ENCODE measurements around the gene ANKRD39.
A peak's percentile ranks its signal among the peaks of the same experiment; 100 is the strongest.

ANKRD39 gene

GRCh38 chr2:96885432-96886347 lies 27.9 kb upstream of the ANKRD39 start:
- no peak for DNase-seq

GRCh38 chr2:96884299-96885094 lies 26.7 kb upstream of the ANKRD39 start:
- DNase-seq, result no peak

DNA sequence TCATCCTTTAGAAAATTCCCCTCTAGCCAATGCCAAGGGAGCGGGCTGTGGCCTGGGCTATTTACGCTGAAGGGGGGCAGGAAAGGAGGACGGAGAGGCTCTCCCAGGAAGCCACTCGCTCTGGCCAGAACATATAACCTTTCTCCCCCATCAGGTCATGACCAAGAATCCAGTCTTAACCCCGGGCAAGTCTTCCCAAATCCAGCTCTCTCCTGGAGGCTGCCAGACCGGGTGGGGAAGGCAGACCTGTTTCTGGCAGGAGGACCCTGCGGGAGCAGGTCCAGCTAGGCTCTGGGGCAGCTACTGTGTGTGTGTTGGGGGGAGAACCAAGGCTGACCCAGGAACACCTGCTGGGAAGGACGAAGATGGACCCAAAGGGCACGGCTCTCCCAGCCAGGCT lies 25.5 kb upstream of the ANKRD39 start:
- no peak for DNase-seq

DNA sequence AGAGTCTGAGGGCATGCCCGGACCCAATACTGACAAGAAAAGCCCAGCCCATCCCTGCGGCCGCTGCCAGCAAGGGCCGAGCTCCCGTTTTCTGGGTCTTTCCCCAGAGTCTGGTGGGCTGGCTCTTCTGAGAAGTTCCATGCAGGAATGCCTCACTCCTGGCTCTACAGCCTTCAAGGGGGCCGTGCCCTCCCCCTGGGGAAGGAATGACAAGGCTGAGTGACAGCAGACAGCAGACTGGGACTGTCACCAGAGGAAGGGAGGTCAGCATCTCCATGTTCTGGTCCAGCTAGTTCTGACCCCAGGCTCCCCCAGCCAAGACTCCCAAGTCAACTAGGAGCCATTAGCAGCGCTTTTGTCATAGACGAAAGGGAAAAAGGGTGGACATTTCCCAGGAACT lies 25.1 kb upstream of the ANKRD39 start:
- DNase-seq, result no peak

GRCh38 chr2:96882230-96882629 lies 24.4 kb upstream of the ANKRD39 start:
- no peak for DNase-seq

DNA sequence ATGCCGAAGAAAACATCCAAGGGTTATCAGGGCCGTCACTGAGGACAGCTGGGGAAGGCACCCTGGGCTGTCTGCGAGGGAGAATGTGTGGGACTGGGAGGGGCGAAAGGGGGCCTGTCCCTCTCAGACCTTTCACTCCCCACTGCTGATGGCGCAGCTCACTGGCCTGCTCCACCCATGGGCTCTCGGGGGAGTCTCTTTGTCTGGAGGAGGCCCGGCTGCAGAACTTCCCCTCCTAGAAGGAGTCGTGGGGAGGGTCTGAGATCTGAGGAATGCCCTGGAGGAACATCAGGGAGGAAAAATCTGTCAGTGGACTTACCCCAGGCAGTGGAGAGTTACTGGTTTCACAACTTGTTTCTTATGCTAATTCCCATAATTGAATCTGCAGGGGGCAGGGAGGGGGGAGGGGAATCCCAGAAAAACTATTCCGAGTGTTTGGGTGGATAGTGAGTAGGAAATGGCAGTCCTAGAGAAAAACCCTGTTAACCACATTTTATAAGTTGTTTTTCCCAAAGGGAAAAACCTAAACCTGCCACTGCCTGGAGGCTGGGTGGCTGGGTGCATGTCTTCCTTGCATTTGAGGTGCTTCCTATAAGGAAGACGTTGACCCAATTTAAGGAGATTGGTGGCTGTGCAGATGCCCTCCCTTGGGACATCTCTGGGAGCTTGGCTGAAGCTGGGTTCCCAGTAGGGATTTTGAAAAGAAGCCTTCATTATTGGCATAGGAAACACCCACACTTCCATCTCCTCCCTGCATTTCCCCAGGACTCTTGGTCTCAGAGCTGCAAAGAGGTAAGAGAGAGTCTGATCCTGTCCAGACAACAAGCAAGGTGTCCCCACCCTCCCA lies 23.8 kb upstream of the ANKRD39 start:
- DNase-seq, result no peak

DNA sequence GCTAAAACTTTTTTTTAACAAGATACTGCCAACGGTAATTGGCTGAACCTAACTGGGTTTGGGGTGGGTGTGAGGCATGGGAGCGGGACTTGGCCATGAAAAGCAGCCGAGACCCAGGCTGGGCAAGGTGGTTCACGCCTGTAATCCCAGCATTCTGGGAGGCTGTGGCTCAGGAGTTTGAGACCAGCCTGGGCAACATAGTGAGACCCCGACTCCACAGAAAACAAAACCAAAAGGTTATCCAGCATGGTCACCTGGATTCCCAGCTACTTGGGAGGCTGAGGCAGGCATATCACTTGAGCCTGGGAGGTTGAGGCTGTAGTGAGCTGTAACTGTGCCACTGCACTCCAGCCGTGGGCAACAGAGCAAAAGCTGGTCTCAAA lies 23.1 kb upstream of the ANKRD39 start:
- DNase-seq, result no peak

DNA sequence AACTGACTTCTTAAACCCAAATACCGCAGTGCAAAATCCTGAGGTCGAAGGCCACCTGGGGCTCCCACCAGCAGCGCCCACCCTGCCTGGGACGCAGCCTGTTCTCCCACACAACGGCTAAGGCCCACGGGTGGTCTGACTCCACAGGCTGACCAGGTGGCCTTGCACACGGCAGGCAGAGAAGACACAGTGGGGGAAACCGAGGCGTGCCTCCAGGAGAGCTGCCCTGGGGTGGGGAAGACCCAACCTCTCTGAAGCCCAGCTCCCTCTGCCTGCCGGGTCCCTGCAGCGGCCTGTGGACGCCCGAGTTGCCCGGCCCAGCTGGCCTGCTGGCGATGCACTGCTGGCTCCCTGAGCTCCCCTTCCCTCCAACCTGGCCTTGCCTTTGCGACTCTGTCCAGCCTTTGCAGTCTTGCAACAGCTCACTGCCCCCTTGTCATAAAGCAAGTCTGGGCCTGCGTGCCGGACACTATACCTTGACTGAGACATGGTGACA lies 21.8 kb upstream of the ANKRD39 start:
- DNase-seq, result no peak

GRCh38 chr2:96878796-96879544 lies 21.2 kb upstream of the ANKRD39 start:
- no peak for DNase-seq

GRCh38 chr2:96878171-96878570 lies 20.4 kb upstream of the ANKRD39 start:
- no peak for DNase-seq

DNA sequence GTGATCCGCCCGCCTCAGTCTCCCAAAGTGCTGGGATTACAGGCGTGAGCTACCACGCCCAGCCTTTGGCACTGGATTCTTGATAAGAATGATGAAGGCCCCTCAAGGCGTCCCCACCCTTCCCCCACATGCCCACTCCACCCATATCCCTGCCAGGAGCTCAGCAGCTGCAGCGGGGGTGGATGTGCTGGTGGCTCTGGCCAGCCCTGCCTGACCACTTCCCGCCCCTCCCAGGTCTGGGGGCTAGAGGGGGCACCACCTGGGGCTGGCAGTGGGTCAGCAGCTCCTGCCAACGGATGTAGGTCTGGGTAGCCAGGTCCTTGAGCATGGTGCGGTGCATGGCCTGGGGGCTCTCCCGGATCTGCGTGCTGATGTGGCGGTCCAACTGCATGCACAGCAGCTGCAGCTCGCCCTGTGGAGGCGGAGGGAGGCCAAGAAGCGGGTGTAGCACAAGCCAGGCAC lies 19.8 kb upstream of the ANKRD39 start:
- no peak for DNase-seq

- DNase-seq, result no peak
Observed at GRCh38 chr2:96877042-96877451, 19.2 kb upstream of the ANKRD39 start.

DNA sequence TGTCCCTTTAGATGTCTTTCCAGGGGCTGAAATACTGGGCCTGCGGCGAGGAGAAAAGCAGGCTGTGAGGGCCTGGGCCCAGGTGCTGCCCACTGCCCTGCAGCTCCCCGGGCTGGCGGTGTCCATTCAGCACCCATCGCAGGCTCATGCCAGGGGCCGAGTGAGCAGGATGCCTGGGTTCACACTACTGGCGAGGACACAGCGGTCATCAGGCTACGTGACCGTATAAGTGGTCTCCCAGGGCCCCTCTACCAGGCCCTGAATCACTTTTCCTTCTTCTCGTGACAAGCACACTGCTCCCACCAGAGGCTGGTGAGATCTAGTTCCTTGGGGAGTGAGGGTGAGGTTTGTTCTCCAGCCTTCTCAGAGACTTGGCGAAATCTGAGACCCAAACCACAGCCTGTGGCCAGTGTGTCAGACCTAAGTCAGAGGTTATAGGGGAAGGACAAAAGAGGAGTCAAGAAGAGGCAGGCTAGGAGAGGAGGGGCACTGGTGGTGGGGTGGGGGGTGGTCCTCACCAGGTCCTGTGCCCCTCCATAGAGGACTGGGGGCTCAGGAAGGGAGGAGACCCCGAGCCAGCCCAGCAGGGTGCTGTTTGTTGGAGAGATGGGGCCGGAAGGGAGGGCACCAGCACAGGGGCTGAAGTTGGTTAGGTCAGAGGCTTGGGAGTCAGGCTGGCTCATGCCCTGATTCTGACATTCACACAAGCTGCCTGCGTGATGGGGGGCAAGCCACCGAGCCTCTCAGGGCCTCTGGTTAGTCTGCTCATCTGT lies 18.6 kb upstream of the ANKRD39 start:
- no peak for DNase-seq

DNA sequence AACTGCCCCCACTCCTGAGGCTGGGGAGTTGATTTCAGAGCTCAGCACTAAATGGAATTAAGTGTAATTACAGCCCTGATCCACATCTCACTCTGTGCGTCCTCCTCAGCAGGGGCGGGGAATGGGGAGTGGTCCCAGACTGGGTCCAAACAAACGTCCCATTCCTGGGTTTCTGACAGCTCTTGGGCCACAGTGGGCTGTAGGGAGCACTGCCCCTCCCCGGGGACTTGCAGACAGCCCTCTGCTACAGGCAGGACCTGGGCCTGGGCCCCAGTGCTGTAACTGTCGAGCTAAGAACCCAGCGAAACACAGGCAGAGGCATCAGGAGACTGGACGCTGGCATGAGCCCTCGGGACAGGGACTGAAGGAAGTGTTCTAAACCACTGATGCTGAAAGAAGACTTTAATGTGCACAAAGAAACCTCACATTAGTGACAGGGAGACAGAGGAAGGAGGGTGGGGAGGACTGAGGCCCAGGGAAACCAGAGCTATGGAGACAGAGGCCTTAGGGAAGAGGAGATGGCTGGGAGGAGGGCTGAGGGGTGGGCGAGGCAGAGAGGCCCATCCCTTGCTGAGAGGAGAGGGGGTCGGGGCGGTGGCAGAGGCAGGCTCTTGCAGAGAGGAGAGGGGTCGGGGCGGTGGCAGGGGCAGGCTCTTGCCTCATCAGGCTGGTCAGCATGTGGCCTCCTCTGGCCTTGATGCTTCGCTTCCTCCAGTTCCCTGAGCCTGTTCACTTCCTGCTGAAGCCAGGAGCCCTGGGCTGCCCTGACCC lies 17.9 kb upstream of the ANKRD39 start:
- no peak for DNase-seq

GRCh38 chr2:96874198-96874831 lies 16.5 kb upstream of the ANKRD39 start:
- DNase-seq, result peak in 1 of 2 donors; percentile 31

GRCh38 chr2:96873651-96874096 lies 15.9 kb upstream of the ANKRD39 start:
- DNase-seq, result no peak

- no peak for DNase-seq
Observed at GRCh38 chr2:96872591-96873349, 15.0 kb upstream of the ANKRD39 start.

DNA sequence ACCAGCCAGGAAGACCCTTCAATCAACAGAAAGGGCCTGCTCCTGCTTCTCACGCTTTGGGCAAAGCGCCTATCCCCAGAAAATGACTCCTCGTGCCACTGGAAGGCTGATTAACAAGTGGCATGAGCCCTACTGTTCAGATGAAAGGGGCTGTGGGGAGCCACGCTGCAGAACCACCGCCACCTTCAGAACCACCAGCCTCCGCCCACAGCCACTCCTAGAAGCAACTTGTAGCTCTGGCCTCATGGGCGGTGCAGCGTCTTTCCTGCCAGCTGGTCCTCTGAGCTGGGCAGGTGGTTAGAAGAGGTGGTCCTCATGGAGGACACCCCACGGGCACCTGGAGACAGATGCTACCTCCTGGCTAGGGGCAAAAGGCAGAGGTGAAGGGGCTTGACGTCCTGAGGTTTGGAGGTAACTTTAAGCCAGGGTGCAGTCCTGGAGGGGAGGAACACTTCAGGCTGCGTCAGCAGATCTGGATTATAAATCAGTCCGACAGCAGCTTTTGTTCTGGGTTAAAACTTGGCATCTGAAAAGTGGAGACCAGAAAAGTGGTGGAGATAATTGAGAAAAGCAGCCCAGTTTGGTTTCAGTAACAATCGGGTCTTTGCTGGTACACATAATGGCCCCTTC lies 12.9 kb upstream of the ANKRD39 start:
- peak; percentile 54 to 58 for DNase-seq

Data from stimulated activated CD4-positive, alpha-beta T cell treated with anti-CD3 and anti-CD28 coated beads, Interleukin-2, amount 100 ng/mL, for 24 hours (primary cell).